Ovary (tissue), 9 donors: ENCODE results near the gene RIN2. TPM values are rescaled to one million over a fixed set of nuclear protein-coding genes. Genes with fewer than 3 reads are reported as not detected.

Experiments used
- DNase-seq, 5 donors: peaks; one replicate each; pipeline ENCODE4 v3.0.0-alpha.2; 2019 to 2020
- H3K27ac ChIP-seq, 2 donors: fragments of 200-600 bp; one replicate each; pipeline versions ENCODE4 v1.5.1 to v1.8.0; 2019 to 2022
- H3K27me3 ChIP-seq: fragments of 200-600 bp; one replicate; pipeline ENCODE4 v1.8.0; 2022
- H3K36me3 ChIP-seq: fragments of 200-600 bp; sonication (generic); one replicate; pipeline ENCODE4 v1.5.1; 2019
- H3K4me1 ChIP-seq: one replicate; pipeline ENCODE4 v1.8.1; 2013; ENCODE audit warnings: mild to moderate bottlenecking, moderate library complexity; ENCODE audit not compliant: insufficient read depth
- H3K4me3 ChIP-seq: fragments of 200-600 bp; sonication (generic); one replicate; pipeline ENCODE4 v1.5.1; 2017
- H3K9me3 ChIP-seq, 2 donors: fragments of 200-600 bp in 1 of 2; sonication (generic) in 1 of 2; one replicate each; pipeline versions ENCODE4 v1.5.1 to v1.8.1; 2013 to 2019; ENCODE audit warnings: mild to moderate bottlenecking in 1 of 2, moderate library complexity in 1 of 2
- EP300 ChIP-seq: sonication (generic); formaldehyde crosslinking; IDR thresholded peaks from one replicate; pipeline ENCODE4 v1.6.1; 2017; ENCODE audit warnings: antibody characterized with exemption
- POLR2A ChIP-seq: fragments of 450-650 bp; IDR thresholded peaks from one replicate; pipeline ENCODE4 v1.6.1; 2017; ENCODE audit warnings: antibody characterized with exemption, mild to moderate bottlenecking, moderate library complexity
- WGBS, 3 donors: extraction: QIAGEN DNeasy Blood & Tissue Kit in 1 of 3; methylation state at CpG; one replicate each; pipeline versions ENCODE4 v1.1.5 to v1.1.7; 2013 to 2017; 5-methylcytosine and 5-hydroxymethylcytosine counted together
- intact Hi-C, 4 donors: fragments of 100-400 bp; cut with DNase I; formaldehyde crosslinking; loops; one replicate each; pipeline versions ENCODE4 v1.11.0 to v1.15.1; 2022 to 2023
- polyA plus RNA-seq, 2 donors: library from polyadenylated mRNA; stranded (reverse); fragments of 200-250 nt in 1 of 2; fragments of 350-450 nt in 1 of 2; fragmentation: Illumina TruSeq in 1 of 2; extraction: RNeasy Lipid Tissue Mini Kit (QIAGEN cat#74804) in 1 of 2; gene quantifications; one replicate each; pipeline ENCODE4 v1.2.3, GENCODE V29; 2013 to 2014
- total RNA-seq, 7 donors: library from RNA; depleted of rRNA in 2 of 7; stranded (reverse); fragments of >200 nt in 2 of 7; fragmentation: NEBNext Ultra II Directional in 3 of 7; extraction: Animal tissue kit (Norgen Biotek cat#: 25700) in 3 of 7; gene quantifications; one replicate each; pipeline versions ENCODE4 v1.1.0 to v1.2.4, GENCODE V29; 2016 to 2023
- TF ChIP-seq, protein P1 (sequence below), 3 donors: fragments of 450-650 bp in 2 of 3; fragments of 200-600 bp in 1 of 3; IDR thresholded peaks; one replicate each; pipeline versions ENCODE4 v1.5.1 to v1.8.0; 2016 to 2022; ENCODE audit warnings: antibody characterized with exemption in 3 of 3, mild to moderate bottlenecking in 1 of 3
- donor health status: DM: no; HTN: no; CAD: no; lungs with moderate emphysema.
- donor health status: DM: no; HTN: no; CAD: no.
- donor health status: Bipolar disorder and iron deficiency.
- donor health status: DM: yes; HTN: yes; CAD: no.
- donor health status: DM: no; HTN: no; CAD: no.
- donor health status: DM: yes; HTN: yes; CAD: no.

RIN2 gene
- total and polyA plus RNA-seq, 9 donors = 17.5 to 66.4 (median 43.1) TPM

DNA sequence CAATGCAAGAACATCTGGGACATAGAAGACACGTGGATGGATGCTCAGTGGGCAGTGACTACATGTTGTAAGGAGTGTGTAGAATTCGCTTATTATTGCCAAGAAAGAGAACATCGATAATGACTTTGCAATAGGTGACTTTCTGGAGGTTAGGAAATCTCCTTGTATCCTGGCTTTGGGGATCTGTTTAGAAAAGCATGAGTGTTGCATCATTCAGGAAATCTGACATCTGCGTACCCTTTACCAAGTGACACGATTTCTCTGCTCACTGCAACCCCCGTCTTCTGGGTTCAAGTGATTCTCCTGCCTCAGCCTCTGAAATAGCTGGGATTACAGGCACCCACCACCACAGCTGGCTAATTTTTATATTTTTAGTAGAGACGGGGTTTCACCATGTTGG is 23.2 kb downstream of the RIN2 start:
- H3K27ac ChIP-seq = no peak overlapping the region
- H3K4me3 ChIP-seq = no peak overlapping the region
- H3K4me1 ChIP-seq = peaks cover 9% of the 10 kb centered on the region
- intact Hi-C loops = loop anchor here in 2 of 4 donors (10.0 kb wide), 2 partner anchors 104 to 214 kb away; no protein-coding TSS in a partner anchor
- H3K27me3 ChIP-seq = no peaks in the 10 kb centered on the region
- no peaks in the 10 kb centered on the region for H3K9me3 ChIP-seq
- no peak for DNase-seq
- H3K36me3 ChIP-seq = no peaks in the 10 kb centered on the region
- TF ChIP-seq, protein P1, sequence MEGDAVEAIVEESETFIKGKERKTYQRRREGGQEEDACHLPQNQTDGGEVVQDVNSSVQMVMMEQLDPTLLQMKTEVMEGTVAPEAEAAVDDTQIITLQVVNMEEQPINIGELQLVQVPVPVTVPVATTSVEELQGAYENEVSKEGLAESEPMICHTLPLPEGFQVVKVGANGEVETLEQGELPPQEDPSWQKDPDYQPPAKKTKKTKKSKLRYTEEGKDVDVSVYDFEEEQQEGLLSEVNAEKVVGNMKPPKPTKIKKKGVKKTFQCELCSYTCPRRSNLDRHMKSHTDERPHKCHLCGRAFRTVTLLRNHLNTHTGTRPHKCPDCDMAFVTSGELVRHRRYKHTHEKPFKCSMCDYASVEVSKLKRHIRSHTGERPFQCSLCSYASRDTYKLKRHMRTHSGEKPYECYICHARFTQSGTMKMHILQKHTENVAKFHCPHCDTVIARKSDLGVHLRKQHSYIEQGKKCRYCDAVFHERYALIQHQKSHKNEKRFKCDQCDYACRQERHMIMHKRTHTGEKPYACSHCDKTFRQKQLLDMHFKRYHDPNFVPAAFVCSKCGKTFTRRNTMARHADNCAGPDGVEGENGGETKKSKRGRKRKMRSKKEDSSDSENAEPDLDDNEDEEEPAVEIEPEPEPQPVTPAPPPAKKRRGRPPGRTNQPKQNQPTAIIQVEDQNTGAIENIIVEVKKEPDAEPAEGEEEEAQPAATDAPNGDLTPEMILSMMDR (IDR thresholded peaks at IDR 0.05) = no peak
- TF ChIP-seq EP300 (no peak), POLR2A (no peak)
- 96 to 98% (median 98%) methylated on average over 7 of the region's 7 CpGs for WGBS, 3 donors

DNA sequence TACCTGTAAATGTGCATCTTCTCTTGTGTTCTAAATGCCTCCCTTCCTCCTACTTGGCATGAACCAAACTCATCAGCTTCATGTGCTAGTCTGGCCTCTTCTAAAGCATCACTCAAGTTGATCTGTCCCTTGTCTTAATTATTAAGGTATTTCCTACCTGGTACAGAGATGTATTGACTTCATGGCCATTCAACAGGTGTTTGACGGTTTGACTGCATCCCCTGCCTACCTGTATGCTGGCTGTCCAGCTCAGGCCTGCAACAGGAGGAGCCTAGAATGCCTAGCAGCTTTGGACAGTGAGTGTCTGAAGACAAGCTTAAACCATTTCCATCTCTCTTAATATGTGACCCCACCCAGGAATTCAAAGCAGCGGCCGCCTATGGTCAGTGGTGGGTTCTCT is 24.6 kb downstream of the RIN2 start:
- Histone ChIP-seq H3K4me3 (no peak overlapping the region), H3K27ac (no peak overlapping the region), H3K9me3 (no peaks in the 10 kb centered on the region), H3K27me3 (no peaks in the 10 kb centered on the region), H3K36me3 (no peaks in the 10 kb centered on the region), H3K4me1 (peaks cover 9% of the 10 kb centered on the region)
- 92 to 97% (median 92%) methylated on average over 3 of the region's 3 CpGs for WGBS, 3 donors
- no peak for TF ChIP-seq POLR2A
- TF ChIP-seq, protein P1 (IDR thresholded peaks at IDR 0.05) = no peak
- no peak for TF ChIP-seq EP300
- DNase-seq = no peak
- intact Hi-C loops = loop anchor here in 2 of 4 donors (10.0 kb wide), 2 partner anchors 102 to 212 kb away; no protein-coding TSS in a partner anchor

DNA sequence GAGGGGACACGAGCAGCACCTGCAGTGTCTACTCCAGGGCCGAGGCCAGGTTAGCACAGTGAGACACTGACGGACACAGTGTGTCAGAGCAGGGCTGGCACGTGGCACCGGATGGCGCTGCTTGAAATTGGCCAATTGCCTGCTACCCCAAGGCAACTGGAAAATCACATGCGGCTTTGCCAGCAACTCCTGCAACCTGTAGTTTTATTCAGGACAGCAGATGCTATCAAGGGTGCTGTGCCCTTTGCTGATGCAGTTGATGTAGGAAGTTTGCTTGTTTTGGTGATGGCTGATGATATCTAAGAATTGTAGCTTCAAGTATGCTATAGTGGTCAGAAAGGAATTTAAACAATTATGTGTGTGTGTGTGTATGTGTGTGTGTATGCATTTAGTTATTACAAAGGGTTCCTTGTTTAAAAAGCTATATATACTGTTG is 25.9 kb downstream of the RIN2 start:
- H3K4me3 ChIP-seq = no peak overlapping the region
- DNase-seq = no peak
- no peaks in the 10 kb centered on the region for H3K9me3 ChIP-seq
- 52 to 74% (median 65%) methylated on average over 7 of the region's 7 CpGs for WGBS, 3 donors
- H3K27me3 ChIP-seq = no peaks in the 10 kb centered on the region
- H3K27ac ChIP-seq = no peak overlapping the region
- TF ChIP-seq, protein P1 (IDR thresholded peaks at IDR 0.05) = no peak
- TF ChIP-seq POLR2A (no peak), EP300 (no peak)
- peaks cover 9% of the 10 kb centered on the region for H3K4me1 ChIP-seq
- intact Hi-C loops = loop anchor here in 2 of 4 donors (2.0 to 10.0 kb wide), 3 partner anchors 101 to 211 kb away; no protein-coding TSS in a partner anchor
- no peaks in the 10 kb centered on the region for H3K36me3 ChIP-seq

DNA sequence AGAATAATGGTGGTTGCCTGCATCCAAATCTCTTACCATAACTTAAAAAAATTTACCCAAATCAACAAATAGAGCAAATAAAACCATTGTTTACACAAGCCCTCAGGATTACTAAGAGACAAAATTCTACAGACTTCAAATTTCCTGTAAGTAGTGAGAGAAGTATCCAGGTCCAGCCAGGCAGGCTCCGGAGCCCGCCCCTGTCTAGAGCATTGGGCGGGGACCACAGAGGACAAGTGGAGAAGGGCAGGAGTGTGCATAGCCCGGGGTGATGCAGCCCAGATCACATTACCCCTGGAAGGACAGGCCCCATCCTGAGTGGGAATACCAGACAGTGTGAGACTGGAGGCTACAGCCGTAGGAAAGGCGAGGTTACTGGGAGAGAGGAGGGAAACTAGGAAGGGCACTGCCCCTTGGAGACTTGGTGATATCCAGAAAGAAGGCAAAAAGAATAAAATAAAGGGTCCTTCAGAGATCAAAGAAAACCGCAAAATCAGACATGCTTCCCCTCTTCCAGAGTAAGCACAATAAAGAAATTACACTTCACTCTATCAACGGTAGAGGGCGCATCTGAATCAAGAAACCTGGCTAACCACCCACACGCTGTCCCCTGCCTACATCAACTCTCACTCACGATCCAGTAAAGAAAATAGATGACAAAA is 26.6 kb downstream of the RIN2 start:
- H3K4me3 ChIP-seq = no peak overlapping the region
- no peaks in the 10 kb centered on the region for H3K36me3 ChIP-seq
- DNase-seq = peak in 4 of 5 donors; percentile 24 to 47 (median 38)
- H3K27me3 ChIP-seq = no peaks in the 10 kb centered on the region
- H3K27ac ChIP-seq = no peak overlapping the region
- H3K4me1 ChIP-seq = peaks cover 9% of the 10 kb centered on the region
- TF ChIP-seq EP300 = no peak
- TF ChIP-seq, protein P1 (IDR thresholded peaks at IDR 0.05) = peak; percentile 43 to 76 (median 63)
- WGBS, 3 donors = 12 to 15% (median 13%) methylated on average over 11 of the region's 11 CpGs
- no peaks in the 10 kb centered on the region for H3K9me3 ChIP-seq
- intact Hi-C loops = loop anchor here in 3 of 4 donors (2.0 to 10.0 kb wide), 4 partner anchors 100 to 213 kb away; no protein-coding TSS in a partner anchor
